ENCODE data around the gene TAC4.

Gene TAC4

GRCh38 chr17:49793309-49793708, 54.6 kb downstream of the TAC4 start:
- Mint-ChIP-seq H3K4me3 (no peak overlapping the region), H3K27ac (no peak overlapping the region), H3K36me3 (ENCODE audit: low read depth) (peaks cover 60% of the 10 kb centered on the region), H3K4me1 (peaks cover 22% of the 10 kb centered on the region), H3K9me3 (no peaks in the 10 kb centered on the region), H3K27me3 (ENCODE audit: low read depth) (no peaks in the 10 kb centered on the region)
- no peak for TF ChIP-seq CTCF (IDR thresholded peaks at IDR 0.05; ENCODE audit: unreplicated experiment in 3 of 3)

GRCh38 chr17:49789243-49789578, 58.7 kb downstream of the TAC4 start:
- H3K27ac Mint-ChIP-seq = peak overlapping the region; percentile 96 to 99 (median 99)
- no peak for TF ChIP-seq CTCF (IDR thresholded peaks at IDR 0.05; ENCODE audit: unreplicated experiment in 3 of 3)
- no peaks in the 10 kb centered on the region for H3K27me3 Mint-ChIP-seq (ENCODE audit: low read depth)
- peaks cover 35% of the 10 kb centered on the region for H3K36me3 Mint-ChIP-seq (ENCODE audit: low read depth)
- H3K4me1 Mint-ChIP-seq = peaks cover 38% of the 10 kb centered on the region
- H3K4me3 Mint-ChIP-seq = peak overlapping the region; percentile 92 to 98 (median 94)
- H3K9me3 Mint-ChIP-seq = no peaks in the 10 kb centered on the region

GRCh38 chr17:49788478-49789242, 59.2 kb downstream of the TAC4 start, which contains the start of gene KAT7:
Gene KAT7, plus strand, starts transcription at chr17:49788681. Its CDS starts 154 bp downstream, at chr17:49788835.
- Mint-ChIP-seq H3K9me3 (no peaks in the 10 kb centered on the region), H3K4me3 (peak within 1 kb of the TSS; percentile 92 to 98 (median 94)), H3K4me1 (peaks cover 40% of the 10 kb centered on the region), H3K27me3 (ENCODE audit: low read depth) (no peaks in the 10 kb centered on the region), H3K36me3 (ENCODE audit: low read depth) (peaks cover 31% of the 10 kb centered on the region), H3K27ac (peak within 1 kb of the TSS; percentile 96 to 99 (median 99))
- no peak for TF ChIP-seq CTCF (IDR thresholded peaks at IDR 0.05; ENCODE audit: unreplicated experiment in 3 of 3)
